Right cardiac atrium (tissue), 5 donors: ENCODE results near the gene UBTD2. TPM values are rescaled to one million over a fixed set of nuclear protein-coding genes. Genes with fewer than 3 reads are reported as not detected.

Source experiments
- ATAC-seq, 2 donors: fragments of 200-7000 bp; cut with Tn5 transposase; one replicate each; pipeline versions ENCODE4 v1.8.0 to v1.9.1; 2020; ENCODE audit warnings: moderate library complexity in 2 of 2, mild to moderate bottlenecking in 1 of 2
- DNase-seq, 3 donors: peaks; one replicate each; pipeline ENCODE4 v3.0.0-alpha.2; 2020
- H3K27ac ChIP-seq: one replicate; pipeline ENCODE4 v1.5.1; 2013; ENCODE audit warnings: mild to moderate bottlenecking, low read length, control low read depth, moderate library complexity
- H3K27me3 ChIP-seq: one replicate; pipeline ENCODE4 v1.6.1; 2013; ENCODE audit not compliant: control insufficient read depth, insufficient read depth
- H3K4me1 ChIP-seq: one replicate; pipeline ENCODE4 v1.6.1; 2013; ENCODE audit warnings: low read length; ENCODE audit not compliant: control insufficient read depth, insufficient read depth
- H3K4me3 ChIP-seq: one replicate; pipeline ENCODE4 v1.5.1; 2013; ENCODE audit warnings: low read length, control low read depth
- H3K9me3 ChIP-seq: one replicate; pipeline ENCODE4 v1.6.1; 2013; ENCODE audit warnings: low read length; ENCODE audit not compliant: control insufficient read depth
- WGBS: extraction: QIAGEN DNeasy Blood & Tissue Kit; methylation state at CpG from one replicate; pipeline ENCODE4 v1.1.7; 2013; 5-methylcytosine and 5-hydroxymethylcytosine counted together
- intact Hi-C, 4 donors: fragments of 100-400 bp; cut with DNase I; formaldehyde crosslinking; loops; one replicate each; pipeline versions ENCODE4 v1.11.0 to v1.14.0; 2022 to 2023
- polyA plus RNA-seq: library from polyadenylated mRNA; stranded (reverse); fragments of 200-250 nt; gene quantifications from one replicate; pipeline ENCODE4 v1.2.3, GENCODE V29; 2013
- total RNA-seq, 4 donors: library from RNA; stranded (reverse); fragmentation: NEBNext Ultra II Directional; extraction: Animal tissue kit (Norgen Biotek cat#: 25700); gene quantifications; one replicate each; pipeline ENCODE4 v1.2.1, GENCODE V29; 2021
- donor health status: healthy with polysubstance abuse.
- donor health status: DM: no; HTN: yes; CAD: no.
- donor health status: DM: no; HTN: no; CAD: no.
- donor health status: DM: no; HTN: yes; CAD: no; lungs with severe emphysema.
- donor health status: DM: yes; HTN: yes; CAD: no.

Gene UBTD2
- total and polyA plus RNA-seq, 5 donors, result 8.1 to 11.4 (median 10.4) TPM

DNA sequence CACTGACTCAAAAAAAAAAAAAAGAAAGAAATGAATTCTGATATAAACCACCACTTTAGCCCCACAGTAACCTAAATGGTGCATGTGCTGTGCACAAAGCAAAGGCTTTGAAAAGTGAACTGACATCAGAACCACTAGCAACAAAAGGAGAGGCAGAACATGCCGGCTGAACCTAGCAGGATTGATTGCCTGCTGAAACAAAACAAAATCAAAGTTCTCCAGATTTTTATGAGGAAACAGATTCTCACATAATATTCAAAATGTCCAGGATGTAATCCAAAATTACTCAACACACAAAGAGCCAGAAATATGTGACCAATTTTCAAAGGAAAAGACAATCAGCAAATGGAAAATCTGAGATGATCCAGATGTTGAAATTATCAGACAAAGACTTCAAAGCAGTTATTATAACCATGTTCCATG, 37.9 kb downstream of the UBTD2 start:
- ATAC-seq, result no peak
- Histone ChIP-seq H3K4me3 (no peak overlapping the region), H3K9me3 (no peaks in the 10 kb centered on the region), H3K27ac (no peak overlapping the region), H3K27me3 (no peaks in the 10 kb centered on the region), H3K4me1 (no peaks in the 10 kb centered on the region)
- 68% methylated on average over 1 of the region's 1 CpG for WGBS
- intact Hi-C loops, result no loop called here
- DNase-seq, result no peak

DNA sequence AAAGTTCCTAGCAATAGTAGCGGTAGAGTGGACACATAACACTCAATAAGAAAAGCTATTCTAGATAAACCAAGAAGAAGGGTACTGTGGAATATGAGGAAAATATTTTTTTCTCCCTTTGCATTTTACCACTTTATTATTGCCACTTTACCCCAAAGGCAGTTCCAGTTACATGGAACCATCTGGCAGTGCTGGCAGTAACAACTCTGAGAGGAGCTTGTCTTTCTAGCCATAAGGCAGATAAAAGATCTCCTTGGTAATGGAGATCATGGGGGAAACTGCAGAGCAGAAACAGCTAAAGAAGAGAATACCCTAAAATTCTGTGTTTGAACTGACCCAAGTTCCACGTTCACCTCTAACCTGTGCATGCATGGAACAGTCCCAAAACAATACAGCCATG, 38.5 kb downstream of the UBTD2 start:
- 95% methylated on average over 2 of the region's 2 CpGs for WGBS
- intact Hi-C loops, result no loop called here

DNA sequence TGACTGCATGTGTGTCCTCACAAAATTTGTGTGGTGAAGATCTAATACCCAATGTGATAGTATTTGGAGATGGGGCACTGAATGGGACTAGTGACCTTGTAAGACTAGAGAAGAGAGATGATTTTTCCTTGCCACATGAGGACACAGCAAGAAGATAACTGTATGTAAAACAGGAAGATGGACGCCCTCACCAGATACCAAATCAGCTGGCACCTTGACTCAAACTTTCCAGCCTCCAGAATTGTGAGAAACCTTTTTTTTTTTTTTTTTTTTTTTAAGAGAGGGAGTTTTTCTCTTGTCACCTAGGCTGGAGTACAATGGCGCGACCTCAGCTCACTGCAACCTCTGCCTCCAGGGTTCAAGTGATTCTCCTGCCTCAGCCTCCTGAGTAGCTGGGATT, 40.3 kb downstream of the UBTD2 start:
- Histone ChIP-seq H3K9me3 (no peaks in the 10 kb centered on the region), H3K4me3 (no peak overlapping the region), H3K27ac (no peak overlapping the region), H3K4me1 (no peaks in the 10 kb centered on the region), H3K27me3 (no peaks in the 10 kb centered on the region)
- ATAC-seq, result no peak
- intact Hi-C loops, result no loop called here
- no peak for DNase-seq
- WGBS, result 98% methylated on average over 3 of the region's 3 CpGs

More for the DNA sequence above, 38.5 kb downstream of the UBTD2 start:
- ATAC-seq, result no peak
- Histone ChIP-seq H3K4me1 (no peaks in the 10 kb centered on the region), H3K27ac (no peak overlapping the region), H3K4me3 (no peak overlapping the region), H3K9me3 (no peaks in the 10 kb centered on the region), H3K27me3 (no peaks in the 10 kb centered on the region)
- DNase-seq, result no peak

DNA sequence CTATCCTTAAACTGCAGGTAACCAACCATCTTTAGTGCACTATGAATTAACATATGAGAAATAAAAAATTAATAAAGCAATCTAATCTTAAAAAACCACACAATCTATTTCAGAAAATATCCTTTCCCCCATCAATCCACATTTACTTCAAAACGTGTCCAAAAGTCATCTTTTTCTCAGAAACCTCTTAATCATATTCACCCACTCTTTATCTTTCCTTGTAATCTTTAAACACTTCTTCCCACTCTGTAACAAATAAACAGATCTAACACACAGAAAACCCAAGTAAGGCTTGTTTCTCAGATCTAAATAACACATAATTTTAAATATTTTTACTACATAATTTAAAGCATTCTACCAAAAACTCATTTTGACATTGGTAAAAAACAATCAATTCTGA, 45.2 kb downstream of the UBTD2 start:
- no peaks in the 10 kb centered on the region for H3K4me1 ChIP-seq
- no peaks in the 10 kb centered on the region for H3K27me3 ChIP-seq
- no peaks in the 10 kb centered on the region for H3K9me3 ChIP-seq
- ATAC-seq (no peak), DNase-seq (no peak)
- no peak overlapping the region for H3K4me3 ChIP-seq
- intact Hi-C loops, result no loop called here
- 40% methylated on average over 1 of the region's 1 CpG for WGBS
- no peak overlapping the region for H3K27ac ChIP-seq

DNA sequence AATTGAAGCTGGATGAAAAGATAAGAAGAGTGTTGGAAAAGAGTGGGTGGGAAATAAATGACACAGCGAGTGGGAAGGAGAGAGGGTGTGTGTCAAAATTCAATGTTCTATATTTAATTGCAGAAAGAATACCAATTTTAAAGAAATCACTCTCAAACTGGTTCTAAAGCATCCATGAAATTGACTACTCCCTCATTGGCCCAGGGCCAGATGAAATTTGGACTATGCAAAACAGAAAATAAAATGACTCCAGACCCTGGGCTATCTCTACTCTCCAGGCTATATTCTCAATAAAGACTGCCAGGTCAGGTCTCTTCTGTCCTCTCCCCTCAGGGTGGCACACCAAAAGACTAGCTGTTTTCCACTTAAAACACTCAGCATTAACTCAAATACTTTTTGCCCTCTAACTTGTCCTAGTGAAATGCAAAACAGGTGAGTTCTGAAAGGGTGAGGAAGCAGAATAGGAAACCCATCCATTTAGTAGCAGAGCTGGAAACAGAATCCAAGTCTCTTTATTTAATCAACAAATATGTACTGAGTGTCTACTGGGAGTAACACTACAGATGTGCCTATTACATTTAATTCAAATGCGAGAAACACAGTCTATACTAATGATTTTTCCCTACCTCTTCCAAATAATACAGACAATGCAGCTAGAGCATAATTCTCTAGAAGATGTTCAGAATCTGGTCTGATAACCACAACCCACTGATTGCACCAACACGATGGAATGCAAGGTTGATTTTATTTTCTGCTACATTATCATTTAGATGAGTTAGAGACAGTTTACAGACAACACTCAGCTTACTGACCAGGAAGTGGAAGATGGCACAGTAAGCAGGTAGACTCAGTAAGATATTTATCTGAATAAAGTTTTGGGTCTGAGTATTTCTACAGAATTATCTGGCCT, 47.5 kb downstream of the UBTD2 start:
- H3K27me3 ChIP-seq, result no peaks in the 10 kb centered on the region
- 76% methylated on average over 3 of the region's 3 CpGs for WGBS
- intact Hi-C loops, result no loop called here
- no peaks in the 10 kb centered on the region for H3K9me3 ChIP-seq
- no peak overlapping the region for H3K4me3 ChIP-seq
- no peak for ATAC-seq
- no peak for DNase-seq
- H3K27ac ChIP-seq, result no peak overlapping the region
- H3K4me1 ChIP-seq, result no peaks in the 10 kb centered on the region

DNA sequence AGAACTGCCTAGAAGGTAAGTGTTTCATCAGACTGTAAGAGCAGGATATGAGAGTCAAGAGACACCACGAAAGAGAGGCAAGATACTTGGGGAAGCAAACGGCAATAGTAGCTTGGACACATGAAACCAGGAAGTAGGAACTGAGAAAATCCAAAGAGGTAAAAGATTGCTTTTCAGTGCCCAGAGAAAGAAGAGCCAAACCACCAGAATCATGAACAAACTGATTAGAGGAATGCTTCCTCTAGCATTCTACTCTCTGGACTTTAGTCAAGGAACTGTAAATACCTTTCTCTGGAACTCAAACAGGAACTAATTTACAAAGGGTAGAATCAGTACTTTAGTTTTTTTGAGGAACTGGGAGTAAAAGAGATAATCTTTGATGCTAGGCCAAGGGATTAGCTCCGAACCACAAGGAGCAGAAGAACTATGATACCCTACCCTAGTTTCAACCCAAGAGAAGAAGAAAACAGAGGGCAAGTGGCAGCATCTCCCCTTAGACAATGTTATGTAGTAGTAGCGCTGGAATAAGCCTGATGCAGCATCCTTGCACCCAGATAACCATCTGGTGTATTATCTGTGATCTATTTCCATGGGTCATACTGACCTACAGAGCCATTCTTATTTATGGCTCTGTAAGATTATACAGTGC, 48.3 kb downstream of the UBTD2 start:
- DNase-seq (no peak), ATAC-seq (no peak)
- WGBS, result 52% methylated on average over 4 of the region's 4 CpGs
- Histone ChIP-seq H3K9me3 (no peaks in the 10 kb centered on the region), H3K4me3 (no peak overlapping the region), H3K27me3 (no peaks in the 10 kb centered on the region), H3K4me1 (no peaks in the 10 kb centered on the region), H3K27ac (no peak overlapping the region)
- intact Hi-C loops, result no loop called here

DNA sequence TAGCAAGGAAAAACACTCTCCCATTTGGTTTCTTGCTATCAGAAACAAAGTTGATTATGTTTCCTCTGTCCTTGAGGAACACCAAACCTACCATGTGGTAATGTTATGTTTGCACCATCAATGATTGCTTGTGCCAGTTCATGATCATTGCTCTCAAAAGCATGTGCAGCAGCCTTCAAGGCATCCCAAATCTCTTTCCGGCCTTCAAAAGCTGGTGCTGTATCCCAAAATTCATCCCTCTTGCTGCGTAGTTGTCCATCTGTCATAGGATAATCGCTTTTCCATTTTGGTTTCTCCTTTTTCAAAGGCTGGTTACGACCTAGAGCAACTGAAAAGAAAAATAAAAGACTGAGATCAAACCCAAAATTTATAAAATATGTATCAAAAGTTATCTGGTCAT, 49.5 kb downstream of the UBTD2 start:
- no peaks in the 10 kb centered on the region for H3K27me3 ChIP-seq
- 96% methylated on average over 4 of the region's 4 CpGs for WGBS
- H3K27ac ChIP-seq, result no peak overlapping the region

DNA sequence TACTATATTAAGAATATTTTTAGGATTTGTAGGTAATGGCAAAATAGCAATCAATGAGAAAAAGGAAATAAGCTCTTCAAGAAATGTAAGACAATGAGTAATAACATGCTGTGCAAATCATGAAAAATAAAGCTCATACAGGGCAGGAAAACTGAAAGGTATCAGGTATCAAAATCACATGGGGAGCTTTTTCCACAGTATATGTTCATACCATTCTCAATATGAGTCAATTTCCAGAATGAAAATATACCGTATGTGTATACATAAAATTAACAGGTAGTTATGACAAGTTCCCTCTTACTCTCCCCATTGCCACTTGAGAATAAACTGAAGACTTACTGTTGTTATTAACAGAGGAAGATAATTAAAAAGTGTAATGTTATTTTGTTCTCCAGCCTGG, 53.7 kb downstream of the UBTD2 start:
- 95% methylated on average over 1 of the region's 1 CpG for whole genome bisulfite sequencing
- Histone ChIP-seq H3K4me3 (no peak overlapping the region), H3K27ac (no peak overlapping the region), H3K9me3 (no peaks in the 10 kb centered on the region), H3K4me1 (no peaks in the 10 kb centered on the region), H3K27me3 (no peaks in the 10 kb centered on the region)
- DNase-seq (no peak), ATAC-seq (no peak)
- intact Hi-C loops, result no loop called here

More for the DNA sequence above, 49.5 kb downstream of the UBTD2 start:
- DNase-seq, result no peak
- intact Hi-C loops, result no loop called here
- Histone ChIP-seq H3K4me1 (no peaks in the 10 kb centered on the region), H3K9me3 (no peaks in the 10 kb centered on the region), H3K4me3 (no peak overlapping the region)
- ATAC-seq, result no peak

DNA sequence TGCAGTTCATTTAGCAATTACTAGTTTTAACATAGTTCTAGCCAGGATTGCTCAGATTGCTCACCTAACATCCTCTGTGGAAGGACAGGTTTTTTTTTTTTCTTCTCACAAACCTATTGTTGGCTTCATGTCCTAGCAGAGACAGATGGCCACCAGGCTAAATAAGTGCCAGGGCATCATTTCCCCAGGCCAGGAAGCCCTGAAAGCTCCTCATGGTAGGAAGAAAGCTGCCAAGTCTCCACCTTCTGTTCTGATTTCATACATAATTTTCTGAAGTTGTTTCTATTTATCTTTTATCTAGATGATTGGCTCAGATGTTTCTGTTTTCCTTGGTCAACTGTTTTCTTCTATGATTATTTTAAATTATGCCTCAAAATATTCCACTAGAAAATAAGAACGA, 58.6 kb downstream of the UBTD2 start:
- DNase-seq (no peak), ATAC-seq (no peak)
- Histone ChIP-seq H3K4me1 (peaks cover 2% of the 10 kb centered on the region), H3K9me3 (no peaks in the 10 kb centered on the region), H3K4me3 (no peak overlapping the region), H3K27ac (no peak overlapping the region), H3K27me3 (no peaks in the 10 kb centered on the region)
- WGBS, result 92% methylated on average over 1 of the region's 1 CpG
- intact Hi-C loops, result no loop called here

DNA sequence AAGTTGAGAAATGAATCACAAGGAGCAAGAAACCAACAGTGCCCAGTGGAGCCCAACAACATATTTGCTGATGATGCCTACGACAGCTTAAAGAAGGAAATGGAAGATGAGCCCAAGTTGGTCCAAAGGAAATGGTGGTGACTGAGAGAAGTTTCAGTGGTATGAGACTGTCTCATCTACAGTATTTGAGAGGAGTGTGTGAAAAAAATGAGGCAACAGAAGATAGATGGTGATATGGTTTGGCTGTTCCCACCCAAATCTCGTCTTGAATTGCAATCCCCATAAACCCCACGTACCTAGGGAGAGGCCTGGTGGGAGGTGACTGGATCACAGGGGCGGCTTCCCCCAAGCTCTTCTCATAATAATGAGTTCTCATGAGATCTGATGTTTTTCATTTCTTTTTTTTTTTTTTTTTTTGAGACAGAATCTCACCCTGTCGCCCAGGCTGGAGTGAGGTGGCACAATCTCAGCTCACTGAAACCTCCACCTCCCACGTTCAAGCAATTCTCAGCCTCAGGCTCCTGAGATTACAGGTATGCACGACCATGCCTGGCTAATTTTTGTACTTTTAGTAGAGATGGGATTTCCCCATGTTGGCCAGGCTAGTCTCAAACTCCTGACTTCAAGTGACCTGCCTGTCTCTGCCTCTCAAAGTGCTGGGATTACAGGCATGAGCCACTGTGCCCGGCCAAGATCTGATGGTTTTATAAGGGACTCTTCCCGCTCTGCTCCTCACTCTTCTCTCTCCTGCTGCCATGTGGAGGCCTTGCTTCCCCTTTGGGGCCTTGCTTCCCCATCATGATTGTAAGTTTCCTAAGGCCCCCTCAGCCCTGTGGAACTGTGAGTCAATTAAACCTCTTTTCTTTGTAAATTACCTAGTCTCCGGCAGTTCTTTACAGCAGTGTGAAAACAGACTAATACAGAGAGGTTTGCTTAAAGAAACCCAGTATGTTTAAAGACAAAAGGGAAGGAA, 59.4 kb downstream of the UBTD2 start:
- H3K4me1 ChIP-seq, result peaks cover 2% of the 10 kb centered on the region
- DNase-seq, result no peak
- H3K27ac ChIP-seq, result no peak overlapping the region
- H3K27me3 ChIP-seq, result no peaks in the 10 kb centered on the region
- H3K4me3 ChIP-seq, result no peak overlapping the region
- intact Hi-C loops, result no loop called here
- ATAC-seq, result no peak
- H3K9me3 ChIP-seq, result no peaks in the 10 kb centered on the region
- WGBS, result 92% methylated on average over 10 of the region's 10 CpGs

DNA sequence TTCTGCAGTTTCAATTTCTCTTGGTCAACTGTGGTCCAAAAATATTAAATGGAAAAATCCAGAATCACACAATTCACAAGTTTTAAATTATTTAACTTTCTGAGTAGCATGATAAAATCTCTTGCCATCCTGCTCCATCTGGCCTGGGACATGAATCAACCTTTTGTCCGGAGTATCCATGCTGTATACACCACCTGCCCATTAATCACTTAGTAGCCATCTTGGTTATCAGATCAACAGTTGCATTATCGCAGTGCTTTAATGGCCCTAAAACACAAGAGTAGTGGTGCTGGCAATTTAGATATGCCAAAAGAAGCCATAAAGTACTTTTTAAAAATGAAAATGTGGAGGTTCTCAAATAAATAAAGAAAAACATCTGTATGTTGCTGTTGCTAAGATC, 64.3 kb downstream of the UBTD2 start:
- over 99% methylated on average over 2 of the region's 2 CpGs for WGBS
- intact Hi-C loops, result no loop called here
- no peak for ATAC-seq

More for the DNA sequence above, 64.3 kb downstream of the UBTD2 start:
- Histone ChIP-seq H3K27me3 (no peaks in the 10 kb centered on the region), H3K4me1 (no peaks in the 10 kb centered on the region), H3K27ac (no peak overlapping the region), H3K4me3 (no peak overlapping the region), H3K9me3 (no peaks in the 10 kb centered on the region)
- DNase-seq, result no peak
